Right ventricle myocardium inferior (tissue), 1 donor: ENCODE results near the gene TMBIM4. TPM values are rescaled to one million over a fixed set of nuclear protein-coding genes. Genes with fewer than 3 reads are reported as not detected.

Source experiments
- ATAC-seq: fragments of 200-7000 bp; cut with Tn5 transposase; one replicate; pipeline ENCODE4 v1.9.1; 2020; ENCODE audit warnings: mild to moderate bottlenecking, moderate library complexity
- DNase-seq: peaks from one replicate; pipeline ENCODE4 v3.0.0; 2021; ENCODE audit errors: missing footprints
- intact Hi-C: fragments of 100-400 bp; cut with DNase I; formaldehyde crosslinking; loops from one replicate; pipeline ENCODE4 v1.11.0; 2022
- total RNA-seq: library from RNA; stranded (reverse); fragmentation: NEBNext Ultra II Directional; extraction: Animal tissue kit (Norgen Biotek cat#: 25700); gene quantifications from one replicate; pipeline ENCODE4 v1.2.1, GENCODE V29; 2021
- donor health status: DM: no; HTN: yes; CAD: no; lungs with severe emphysema.

Gene TMBIM4
- total RNA-seq, 1 donor from 2014 or later: 67.6 TPM

GRCh38 chr12:66152732-66153131 lies 17.1 kb downstream of the TMBIM4 start:
- DNase-seq (no peak), ATAC-seq (no peak)
- intact Hi-C loops: no loop called here

GRCh38 chr12:66149702-66150398 lies 19.9 kb downstream of the TMBIM4 start:
- DNase-seq (peak; percentile 64), ATAC-seq (no peak)
- intact Hi-C loops: loop anchor here (10.0 kb wide), 1 partner anchor 255 kb away; no protein-coding TSS in a partner anchor

- intact Hi-C loops: loop anchor here (10.0 kb wide), 1 partner anchor 260 kb away; no protein-coding TSS in a partner anchor
- no peak for DNase-seq
- peak; percentile 84 for ATAC-seq
These were observed 24.7 kb downstream of the TMBIM4 start for GRCh38 chr12:66144791-66145754.

GRCh38 chr12:66143868-66144267 lies 25.9 kb downstream of the TMBIM4 start:
- intact Hi-C loops: loop anchor here (10.0 kb wide), 1 partner anchor 261 kb away; no protein-coding TSS in a partner anchor
- DNase-seq: no peak
- peak; percentile 59 for ATAC-seq

GRCh38 chr12:66142826-66143225 lies 27.0 kb downstream of the TMBIM4 start:
- no peak for ATAC-seq
- no peak for DNase-seq
- intact Hi-C loops: loop anchor here (10.0 kb wide), 1 partner anchor 262 kb away; no protein-coding TSS in a partner anchor

GRCh38 chr12:66141299-66141698 lies 28.5 kb downstream of the TMBIM4 start:
- intact Hi-C loops: loop anchor here (10.0 kb wide), 1 partner anchor 264 kb away; no protein-coding TSS in a partner anchor
- ATAC-seq: no peak
- DNase-seq: no peak

GRCh38 chr12:66140731-66141130 lies 29.1 kb downstream of the TMBIM4 start:
- intact Hi-C loops: loop anchor here (10.0 kb wide), 1 partner anchor 264 kb away; no protein-coding TSS in a partner anchor
- DNase-seq (no peak), ATAC-seq (no peak)

GRCh38 chr12:66139328-66139727 lies 30.5 kb downstream of the TMBIM4 start:
- ATAC-seq: no peak
- DNase-seq: no peak
- intact Hi-C loops: no loop called here

GRCh38 chr12:66137937-66138336 lies 31.9 kb downstream of the TMBIM4 start:
- ATAC-seq: no peak
- no peak for DNase-seq
- intact Hi-C loops: no loop called here

GRCh38 chr12:66132408-66132807 lies 37.4 kb downstream of the TMBIM4 start:
- no peak for DNase-seq
- intact Hi-C loops: loop anchor here (5.0 kb wide), 1 partner anchor 35 kb away; the partner anchor contains the start of gene TMBIM4
- no peak for ATAC-seq

- intact Hi-C loops: loop anchor here (5.0 kb wide), 1 partner anchor 36 kb away; the partner anchor contains the start of gene TMBIM4
- ATAC-seq: no peak
- no peak for DNase-seq
These were observed 38.6 kb downstream of the TMBIM4 start for GRCh38 chr12:66131067-66131688.

GRCh38 chr12:66130267-66131066 lies 39.3 kb downstream of the TMBIM4 start, which contains the start of gene LLPH:
LLPH (minus strand) TSS chr12:66130750; CDS start chr12:66129106, 1,644 bp downstream.
- intact Hi-C loops: loop anchor here (5.0 kb wide), 1 partner anchor 37 kb away; the partner anchor contains the start of gene TMBIM4
- DNase-seq (peak; percentile 96), ATAC-seq (peak; percentile 97)

- peak; percentile 2 for ATAC-seq
- DNase-seq: no peak
- intact Hi-C loops: loop anchor here (5.0 kb wide), 1 partner anchor 37 kb away; the partner anchor contains the start of gene TMBIM4
These were observed 39.9 kb downstream of the TMBIM4 start for GRCh38 chr12:66129934-66130266.

GRCh38 chr12:66127650-66128049 lies 42.1 kb downstream of the TMBIM4 start:
- DNase-seq (no peak), ATAC-seq (no peak)
- intact Hi-C loops: no loop called here

GRCh38 chr12:66120477-66120876 lies 49.3 kb downstream of the TMBIM4 start:
- ATAC-seq: no peak
- DNase-seq: no peak
- intact Hi-C loops: no loop called here

- DNase-seq: no peak
- intact Hi-C loops: no loop called here
- no peak for ATAC-seq
These were observed 49.9 kb downstream of the TMBIM4 start for GRCh38 chr12:66119870-66120241.

GRCh38 chr12:66119229-66119869 lies 50.4 kb downstream of the TMBIM4 start:
- no peak for DNase-seq
- intact Hi-C loops: no loop called here
- no peak for ATAC-seq
